Stimulated activated naive CD8-positive, alpha-beta T cell treated with anti-CD3 and anti-CD28 coated beads, Interleukin-15, Interleukin-2, amounts not matched to agents 100 U/mL and 50 U/mL, for 24 hours (primary cell): ENCODE results near the gene PSMB7.

Source experiments
- ATAC-seq: fragments of 150-1000 bp; cut with Tn5 transposase; one replicate; pipeline ENCODE4 v1.10.0; 2021
- DNase-seq: peaks from one replicate; pipeline ENCODE4 v3.0.0; 2021

PSMB7 gene

GRCh38 chr9:124381170-124381945 is 33.9 kb downstream of the PSMB7 start:
- ATAC-seq (peak; percentile 95), DNase-seq (no peak)

GRCh38 chr9:124377551-124378406 is 37.5 kb downstream of the PSMB7 start:
- DNase-seq: no peak
- no peak for ATAC-seq

DNA sequence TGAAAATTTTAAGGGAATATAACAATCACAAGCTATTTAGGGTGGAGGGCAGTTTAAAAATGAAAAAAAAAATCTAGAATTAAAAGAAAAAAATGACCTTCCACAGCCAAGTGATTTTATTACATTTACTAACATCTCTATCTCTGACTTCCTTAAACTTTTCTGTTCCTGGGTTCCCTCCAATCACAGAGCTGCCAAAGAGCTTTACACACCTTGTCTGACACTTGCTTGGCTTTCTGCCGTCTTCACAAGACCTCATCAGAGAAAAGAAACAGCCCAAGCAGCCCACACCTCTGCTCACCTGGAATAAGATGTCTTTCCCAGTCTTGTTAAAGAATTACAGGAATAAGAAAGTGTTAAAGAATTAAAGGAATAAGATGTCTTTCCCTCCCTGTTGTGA is 38.9 kb downstream of the PSMB7 start:
- DNase-seq (no peak), ATAC-seq (no peak)

GRCh38 chr9:124375726-124376125 is 39.5 kb downstream of the PSMB7 start:
- ATAC-seq (no peak), DNase-seq (no peak)

- no peak for DNase-seq
- ATAC-seq: no peak
Measured at GRCh38 chr9:124373851-124374250, 41.4 kb downstream of the PSMB7 start.

DNA sequence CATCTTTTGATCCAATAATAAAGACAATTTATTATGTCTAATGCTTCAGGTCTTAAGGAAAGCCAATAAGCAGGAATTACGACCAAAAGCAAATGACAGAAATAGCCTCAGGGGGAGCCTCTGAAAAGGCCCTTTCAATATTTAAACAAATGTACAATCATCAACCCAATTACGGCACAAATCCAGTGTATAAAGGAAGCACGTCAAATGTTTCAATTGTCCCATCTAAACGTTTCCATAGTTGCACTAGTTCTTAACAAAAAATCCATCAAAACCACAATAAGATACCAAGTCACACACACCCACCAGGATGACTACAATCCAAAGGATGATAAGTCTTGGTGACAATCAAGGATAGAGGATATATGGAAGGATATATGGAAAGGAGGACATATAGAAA is 41.9 kb downstream of the PSMB7 start:
- DNase-seq (no peak), ATAC-seq (no peak)

DNA sequence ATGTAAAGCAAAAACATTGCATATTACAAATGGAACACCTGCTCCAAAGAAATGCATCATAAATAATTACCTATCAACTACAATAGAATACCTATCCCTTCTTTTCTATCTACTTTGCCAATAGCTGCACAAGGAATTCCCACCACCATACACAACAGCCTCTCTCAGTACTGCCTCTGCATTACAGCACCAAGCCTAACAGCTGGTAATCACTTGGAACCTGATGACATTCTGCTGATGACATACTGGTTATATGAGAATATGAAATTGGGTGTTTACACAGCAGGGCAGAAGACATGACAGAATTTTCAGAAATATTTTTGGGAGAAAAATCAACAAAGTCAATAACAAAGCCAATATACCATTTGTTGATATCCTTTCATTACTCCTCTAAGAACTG is 43.2 kb downstream of the PSMB7 start:
- no peak for DNase-seq
- ATAC-seq: no peak

GRCh38 chr9:124370896-124371582 is 44.2 kb downstream of the PSMB7 start:
- DNase-seq (no peak), ATAC-seq (no peak)

DNA sequence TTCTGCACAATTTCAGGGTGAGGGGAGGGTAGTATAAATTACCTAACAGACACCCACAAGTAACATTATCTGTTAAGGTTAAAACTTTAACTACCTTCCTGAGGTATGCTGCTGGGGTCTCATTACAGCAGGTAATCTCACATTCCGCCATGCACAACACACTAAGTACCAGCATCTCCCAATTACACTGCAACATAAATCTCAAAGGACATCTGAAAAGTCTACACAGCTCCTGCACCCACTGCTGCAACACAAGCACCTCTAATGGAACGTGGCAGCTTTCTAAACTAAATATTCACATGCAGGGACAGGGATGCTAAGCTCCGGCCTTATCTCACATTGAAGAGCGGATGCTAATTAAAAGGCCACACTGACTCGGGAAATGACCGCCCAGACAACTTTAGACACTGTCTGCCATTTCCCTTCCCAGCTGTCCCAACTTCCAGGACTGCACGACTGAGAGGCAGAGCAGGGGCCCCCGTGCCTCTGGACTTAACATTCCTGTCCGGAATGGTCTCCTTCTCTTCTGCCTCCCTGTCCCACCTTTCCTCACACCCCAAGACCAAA is 45.9 kb downstream of the PSMB7 start:
- DNase-seq (no peak), ATAC-seq (no peak)

GRCh38 chr9:124368692-124369091 is 46.5 kb downstream of the PSMB7 start:
- ATAC-seq: no peak
- DNase-seq: no peak

DNA sequence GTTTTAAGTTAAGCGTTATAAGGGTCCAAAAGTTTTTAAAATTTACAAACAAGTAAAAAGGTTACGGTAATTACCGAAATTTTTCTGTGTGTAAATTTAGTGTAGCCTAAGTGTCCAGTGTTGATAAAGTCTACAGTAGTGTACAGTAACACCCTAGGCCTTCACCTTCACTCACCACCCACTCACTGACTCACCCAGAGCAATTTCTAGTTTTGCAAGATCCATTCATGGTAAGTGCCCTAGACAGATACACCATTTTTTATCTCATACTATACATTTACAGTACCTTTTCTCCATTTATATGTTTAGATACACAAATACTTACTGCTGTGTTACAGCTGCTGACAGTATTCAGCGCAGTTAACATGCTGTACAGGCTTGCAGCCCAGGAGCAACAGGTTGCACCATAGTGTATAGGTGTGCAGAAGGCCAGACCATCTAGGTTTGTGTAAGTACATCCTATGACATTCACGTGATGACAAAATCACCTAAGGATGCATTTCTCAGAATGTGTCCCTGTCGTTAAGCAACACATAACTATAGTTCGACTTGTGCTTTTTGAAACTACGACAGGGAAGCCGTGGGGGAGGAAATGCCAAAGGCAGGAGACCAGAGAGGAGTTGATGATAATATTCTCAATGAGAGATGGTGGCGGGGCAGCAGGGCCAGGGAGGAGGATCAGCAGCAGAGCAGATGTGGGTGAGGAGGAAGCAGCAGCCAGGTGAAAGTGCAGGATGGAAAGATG is 48.6 kb downstream of the PSMB7 start:
- no peak for ATAC-seq
- DNase-seq: no peak

DNA sequence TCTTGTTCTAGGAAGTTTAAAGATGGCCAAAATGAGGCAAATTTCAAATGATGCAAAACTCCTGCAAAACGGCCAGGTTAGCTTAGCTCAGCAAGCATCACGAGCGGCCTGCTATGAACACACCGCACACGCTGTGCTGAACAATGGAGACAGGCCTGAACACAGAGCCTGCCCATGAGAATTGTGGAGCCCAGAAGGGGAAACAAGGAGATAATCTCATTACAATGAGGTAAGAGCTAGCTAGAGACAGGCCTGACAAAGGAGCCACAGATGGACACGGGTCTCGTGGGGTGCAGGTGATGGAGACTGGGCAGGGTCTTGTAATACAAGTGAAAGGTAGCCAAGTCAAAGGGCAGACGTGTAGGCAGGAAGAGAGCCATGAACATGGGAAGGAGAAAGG is 50.2 kb downstream of the PSMB7 start:
- DNase-seq (no peak), ATAC-seq (no peak)

GRCh38 chr9:124364141-124364540 is 51.1 kb downstream of the PSMB7 start:
- no peak for ATAC-seq

DNA sequence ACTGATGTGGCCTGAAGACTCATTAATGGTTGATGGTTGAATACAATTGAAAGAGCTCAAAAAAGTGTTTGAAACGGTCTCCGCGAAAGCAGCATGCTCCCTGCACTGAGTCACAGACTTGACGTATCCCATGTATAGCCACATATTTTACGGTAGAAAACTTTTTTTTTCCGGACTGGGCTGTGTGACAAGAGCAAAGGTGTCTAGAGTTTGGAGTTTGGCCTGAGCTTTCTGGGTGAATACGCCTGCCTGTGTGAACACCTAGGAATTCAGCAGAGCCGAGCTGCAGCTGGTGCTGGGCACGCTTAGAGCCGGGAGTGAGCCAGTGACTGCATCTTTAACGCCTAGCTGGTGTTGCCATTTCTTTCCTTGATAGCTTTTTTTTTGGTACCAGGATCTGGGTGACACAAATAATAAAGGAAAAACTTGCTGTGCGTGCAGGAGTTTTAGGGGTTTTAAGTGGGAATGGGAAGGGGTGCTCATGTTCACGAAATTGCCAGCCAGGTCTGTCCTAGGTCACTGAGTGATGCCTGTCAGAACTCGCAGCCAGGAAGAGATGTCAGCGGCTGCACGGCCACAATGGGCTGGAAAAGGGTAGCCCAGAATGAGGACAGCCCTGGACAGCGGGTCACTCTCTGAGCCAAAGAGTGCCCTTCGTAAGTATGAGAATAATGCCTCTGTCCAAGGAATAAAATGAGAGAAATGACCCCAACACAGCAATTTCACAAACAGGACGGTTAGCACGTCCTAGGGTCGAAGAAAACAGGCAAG is 51.7 kb downstream of the PSMB7 start:
- no peak for DNase-seq
- no peak for ATAC-seq

More at GRCh38 chr9:124364141-124364540, 51.1 kb downstream of the PSMB7 start:
- no peak for DNase-seq

DNA sequence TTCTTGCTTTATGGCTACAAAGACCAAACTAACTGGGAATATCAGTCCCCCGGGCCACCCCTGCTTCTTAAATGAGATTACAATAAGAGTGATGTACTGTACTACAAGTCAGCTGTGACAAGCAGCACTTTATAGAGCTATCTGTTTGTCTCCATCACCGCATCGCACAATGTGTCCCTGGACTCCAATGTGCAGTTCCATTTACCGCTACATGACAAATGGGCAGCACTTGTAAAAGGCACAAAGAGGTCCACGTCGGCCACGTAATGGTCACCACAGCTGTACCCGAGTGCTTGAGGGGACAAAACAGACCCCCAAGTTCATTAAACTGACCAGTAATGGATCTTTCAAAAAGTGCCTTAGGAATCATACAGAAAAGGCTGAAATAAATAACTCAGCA is 54.1 kb downstream of the PSMB7 start:
- DNase-seq (no peak), ATAC-seq (no peak)

DNA sequence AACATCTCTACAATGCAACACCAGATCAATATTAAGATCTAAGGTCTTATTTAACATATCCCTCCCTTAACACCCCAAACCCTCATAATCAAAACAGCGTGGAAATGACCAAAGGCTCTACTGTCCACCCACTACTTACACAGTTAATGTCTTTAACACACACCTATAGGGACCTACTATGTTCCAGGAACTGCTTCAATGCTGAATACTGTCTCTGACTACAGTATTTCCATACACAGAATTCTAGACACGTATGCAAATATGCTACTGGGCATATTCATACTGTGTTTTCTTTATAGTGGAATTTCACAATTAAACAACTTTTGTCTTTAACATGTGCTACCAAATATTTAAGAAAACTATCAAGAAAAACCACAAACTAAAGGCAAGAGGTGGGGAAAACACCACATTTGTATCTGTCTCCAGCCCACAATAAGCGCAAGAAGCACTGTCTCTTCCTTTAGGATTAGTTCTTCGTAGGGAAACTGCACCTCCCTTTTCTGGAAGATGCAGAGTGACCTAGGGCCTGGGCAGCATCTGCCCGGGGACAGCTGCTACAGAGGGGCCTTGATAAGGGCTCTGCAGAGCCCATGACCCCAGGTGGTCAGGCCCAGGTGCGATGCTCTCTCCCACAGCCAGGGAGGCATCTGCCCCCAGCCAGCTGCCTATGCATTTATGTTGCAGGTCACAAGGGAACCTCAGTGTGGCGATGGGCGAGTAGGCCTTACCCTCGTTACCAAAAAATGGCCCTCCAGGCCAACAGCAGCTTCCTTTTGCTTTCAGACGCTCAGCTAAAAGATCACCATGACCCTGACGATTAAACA is 55.2 kb downstream of the PSMB7 start:
- ATAC-seq (no peak), DNase-seq (no peak)

GRCh38 chr9:124359426-124359825 is 55.8 kb downstream of the PSMB7 start:
- DNase-seq (no peak), ATAC-seq (no peak)

DNA sequence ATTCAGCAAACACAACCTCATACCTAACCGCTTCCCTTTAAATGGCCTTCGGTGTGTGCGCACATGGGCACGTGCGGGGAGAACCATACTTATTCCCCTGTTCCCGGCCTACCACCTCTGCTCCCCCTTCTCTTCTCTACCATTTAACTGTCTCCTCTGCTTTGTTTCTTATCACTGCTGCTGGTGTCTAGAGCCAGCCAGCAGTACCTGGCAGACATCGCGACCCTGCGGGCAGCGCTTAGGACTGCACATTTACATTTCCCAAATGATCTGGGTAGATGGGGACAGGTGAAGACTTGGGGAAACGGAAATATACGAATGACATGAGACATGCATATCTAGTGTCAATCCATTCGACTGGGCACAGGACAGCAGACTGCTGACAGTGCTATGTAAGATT is 56.6 kb downstream of the PSMB7 start:
- DNase-seq (no peak), ATAC-seq (no peak)

DNA sequence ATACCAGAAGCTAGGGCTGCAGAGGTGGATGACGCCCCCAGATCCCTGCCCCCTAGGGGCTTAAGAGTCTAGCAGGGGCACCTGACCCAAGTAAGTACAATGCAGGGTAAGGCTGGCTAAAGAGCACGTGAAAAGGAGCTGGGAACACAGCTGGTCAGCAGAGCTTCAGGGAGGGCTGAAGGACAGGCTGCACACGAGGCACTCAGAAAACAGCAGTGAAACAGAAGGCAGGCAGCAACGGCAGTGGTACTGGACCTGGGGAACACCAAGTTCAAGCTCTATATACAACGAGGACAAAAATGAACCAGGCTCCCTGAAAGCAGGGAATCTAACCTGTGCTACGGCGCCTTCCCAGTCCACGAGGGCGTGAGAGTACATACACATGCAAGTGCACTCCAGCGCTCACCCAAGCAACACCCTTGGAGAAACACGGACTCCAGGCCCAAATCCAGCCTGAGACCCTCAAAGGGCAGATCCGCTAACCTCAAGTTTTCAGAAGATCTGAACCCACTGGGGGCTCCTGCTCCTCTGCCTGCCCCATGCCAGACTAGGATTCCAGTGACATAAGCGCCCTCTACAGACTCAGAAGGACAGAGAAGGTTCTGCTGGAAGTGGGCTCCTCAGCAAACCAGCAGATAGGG is 57.4 kb downstream of the PSMB7 start:
- ATAC-seq (no peak), DNase-seq (no peak)
